GM12864 (cell line): ENCODE results near the gene ZIC5.

Experiments used
- DNase-seq: peaks from one replicate; pipeline ENCODE4 v3.0.0-alpha.2; 2011; ENCODE audit warnings: low read depth
- H3K4me3 ChIP-seq: 2 replicates; pipeline ENCODE4 v1.5.1; 2011; ENCODE audit warnings: mild to moderate bottlenecking, low read depth, low read length, control low read depth
- TF ChIP-seq, protein P1 (sequence below): IDR thresholded peaks from 2 replicates; pipeline ENCODE4 v1.5.1; 2011; ENCODE audit warnings: low read depth, mild to moderate bottlenecking, moderate library complexity, low read length, control low read depth, inconsistent platforms; ENCODE audit errors: missing control alignments

ZIC5 gene

DNA sequence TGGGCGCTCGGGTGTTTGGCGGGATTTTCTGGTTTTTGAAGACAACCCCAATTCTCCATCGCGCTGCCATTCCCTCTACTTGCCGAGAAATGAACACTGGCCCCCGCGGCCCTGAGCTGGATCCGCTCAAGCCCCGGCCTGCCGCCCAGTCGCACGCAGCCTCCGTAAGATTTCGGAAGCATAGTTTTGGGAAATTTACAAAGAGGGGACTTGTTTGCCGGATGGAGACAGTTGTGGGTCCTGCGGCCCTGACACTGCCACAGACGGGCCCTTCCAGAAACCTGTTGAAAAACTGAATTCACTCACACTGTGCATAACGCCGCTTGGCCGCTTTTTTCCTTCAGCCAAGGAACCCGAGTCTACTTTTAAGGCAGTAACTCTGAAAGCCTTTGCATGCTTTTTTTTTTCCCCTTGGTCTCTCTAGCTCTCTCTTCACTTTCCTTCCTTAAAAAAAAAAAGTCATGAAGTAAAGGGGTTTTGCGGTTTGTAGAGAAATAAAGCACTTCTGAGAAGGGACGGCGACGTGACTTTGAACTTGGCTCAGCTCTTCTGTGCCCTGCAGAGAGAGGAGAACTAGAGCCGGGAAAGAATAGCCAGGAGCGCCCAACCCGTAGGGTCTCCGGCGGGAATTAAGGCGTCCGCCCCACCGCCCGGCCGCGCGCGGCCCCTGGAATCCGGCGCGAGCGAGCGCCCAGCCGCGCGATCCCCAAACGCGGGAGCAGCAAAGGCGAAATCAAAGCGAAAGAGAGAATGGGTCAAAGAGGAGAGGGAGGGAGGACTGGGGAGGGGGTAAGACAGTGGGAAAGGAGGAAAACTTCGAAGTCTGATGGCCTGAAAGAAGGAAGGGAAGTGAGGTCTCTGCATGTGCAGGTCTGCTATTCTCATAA lies 6.6 kb upstream of the ZIC5 start:
- TF ChIP-seq, protein P1, sequence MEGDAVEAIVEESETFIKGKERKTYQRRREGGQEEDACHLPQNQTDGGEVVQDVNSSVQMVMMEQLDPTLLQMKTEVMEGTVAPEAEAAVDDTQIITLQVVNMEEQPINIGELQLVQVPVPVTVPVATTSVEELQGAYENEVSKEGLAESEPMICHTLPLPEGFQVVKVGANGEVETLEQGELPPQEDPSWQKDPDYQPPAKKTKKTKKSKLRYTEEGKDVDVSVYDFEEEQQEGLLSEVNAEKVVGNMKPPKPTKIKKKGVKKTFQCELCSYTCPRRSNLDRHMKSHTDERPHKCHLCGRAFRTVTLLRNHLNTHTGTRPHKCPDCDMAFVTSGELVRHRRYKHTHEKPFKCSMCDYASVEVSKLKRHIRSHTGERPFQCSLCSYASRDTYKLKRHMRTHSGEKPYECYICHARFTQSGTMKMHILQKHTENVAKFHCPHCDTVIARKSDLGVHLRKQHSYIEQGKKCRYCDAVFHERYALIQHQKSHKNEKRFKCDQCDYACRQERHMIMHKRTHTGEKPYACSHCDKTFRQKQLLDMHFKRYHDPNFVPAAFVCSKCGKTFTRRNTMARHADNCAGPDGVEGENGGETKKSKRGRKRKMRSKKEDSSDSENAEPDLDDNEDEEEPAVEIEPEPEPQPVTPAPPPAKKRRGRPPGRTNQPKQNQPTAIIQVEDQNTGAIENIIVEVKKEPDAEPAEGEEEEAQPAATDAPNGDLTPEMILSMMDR, result no peak
- no peak overlapping the region for H3K4me3 ChIP-seq
- no peak for DNase-seq

DNA sequence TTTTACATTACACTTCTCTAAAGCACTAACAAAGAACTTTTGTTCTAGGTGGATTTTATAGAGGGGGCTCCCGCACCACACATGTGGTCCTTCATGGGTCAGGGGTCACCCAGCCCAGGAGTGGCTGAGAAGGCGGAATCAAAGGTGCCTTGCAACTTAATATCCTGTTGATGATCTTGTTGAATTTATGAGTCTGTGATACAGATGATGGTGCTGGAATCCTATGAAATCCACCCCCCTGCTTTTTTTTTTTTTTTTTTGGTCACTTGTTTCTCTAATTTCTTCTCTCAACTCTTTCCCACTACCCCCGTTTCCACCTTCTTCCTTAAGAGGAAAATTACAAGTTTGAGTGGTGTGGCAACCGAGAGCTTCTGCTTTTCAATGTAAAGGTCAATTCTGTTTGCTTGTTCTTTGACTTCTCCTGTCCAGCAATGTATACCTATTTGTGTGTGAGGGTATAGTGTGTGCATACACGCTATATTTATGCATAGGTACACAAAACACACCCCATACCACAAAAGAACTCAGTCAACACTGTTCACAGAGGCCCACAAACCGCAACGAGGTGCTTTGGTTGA lies 5.9 kb upstream of the ZIC5 start:
- no peak overlapping the region for H3K4me3 ChIP-seq
- no peak for DNase-seq
- TF ChIP-seq, protein P1, result no peak

DNA sequence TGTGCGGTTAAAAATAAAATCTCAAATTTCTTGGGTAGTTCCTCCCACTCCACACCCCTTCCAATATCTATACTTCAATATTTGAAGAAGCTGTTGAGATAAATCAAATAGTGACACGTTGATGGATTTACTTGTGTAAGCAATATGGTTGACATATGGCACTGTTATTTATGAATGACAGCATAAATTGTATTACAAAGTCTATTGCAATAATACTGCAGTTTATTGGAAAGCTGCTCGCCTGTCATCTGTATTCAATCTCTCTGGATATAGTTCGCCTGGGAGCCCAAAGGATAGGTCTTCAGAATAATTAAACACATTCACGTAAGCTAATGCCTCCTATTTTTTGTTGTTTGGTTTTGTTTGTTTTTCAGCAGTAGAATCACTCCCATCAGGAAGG lies 5.0 kb upstream of the ZIC5 start:
- no peak overlapping the region for H3K4me3 ChIP-seq
- DNase-seq, result no peak
- TF ChIP-seq, protein P1, result no peak

DNA sequence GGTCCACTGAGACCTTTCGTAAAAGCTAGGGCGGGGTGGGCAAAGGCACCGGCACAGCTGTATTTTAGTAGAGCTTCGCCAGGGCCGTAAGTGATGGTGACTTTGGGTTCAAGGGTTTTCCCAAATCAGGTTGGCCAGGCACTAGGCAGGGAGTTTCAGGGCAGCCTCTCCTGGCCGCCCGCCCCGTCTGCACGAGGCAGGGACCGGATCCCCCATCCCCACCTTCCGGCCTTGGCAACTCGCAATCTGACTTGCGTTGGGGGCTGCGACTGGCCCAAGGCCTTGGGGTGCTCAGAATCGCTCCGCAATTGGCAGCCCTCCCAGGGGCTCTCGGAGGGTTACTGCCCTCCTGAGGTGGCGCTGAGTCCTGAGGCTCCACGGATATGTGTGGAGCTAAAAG lies 4.1 kb upstream of the ZIC5 start:
- no peak for DNase-seq
- TF ChIP-seq, protein P1, result no peak
- H3K4me3 ChIP-seq, result no peak overlapping the region

DNA sequence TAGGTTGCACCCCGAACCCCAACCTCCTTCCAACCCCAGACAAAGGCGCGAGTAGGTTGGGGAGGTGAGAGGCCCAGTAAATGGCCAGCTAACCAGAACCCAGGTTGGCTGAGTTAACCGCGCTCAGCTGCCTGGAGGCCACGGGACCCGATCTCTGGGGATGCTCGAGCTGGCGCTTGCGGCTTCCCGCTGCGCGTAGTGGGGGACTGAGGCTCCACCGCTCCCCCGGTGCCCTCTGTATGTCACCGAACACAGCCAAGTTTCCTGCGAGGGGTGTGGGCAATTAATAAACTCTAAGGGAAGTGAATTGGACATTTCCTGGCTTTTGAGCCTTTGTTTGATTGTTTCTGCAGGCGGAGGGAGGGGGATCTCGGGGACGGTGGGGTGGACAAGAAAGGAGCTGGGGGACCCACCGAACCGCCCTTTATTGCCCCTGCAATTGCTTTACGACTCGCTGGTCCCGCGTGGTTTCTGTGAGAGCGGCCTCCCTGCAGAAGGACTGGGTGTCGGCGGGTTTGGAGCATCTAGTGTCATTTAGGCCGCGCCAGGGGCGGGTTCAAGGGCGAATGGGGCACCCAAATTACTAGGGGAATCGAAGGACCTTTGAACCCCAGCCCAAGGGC lies 3.5 kb upstream of the ZIC5 start:
- H3K4me3 ChIP-seq, result no peak overlapping the region
- TF ChIP-seq, protein P1, result no peak
- DNase-seq, result no peak

DNA sequence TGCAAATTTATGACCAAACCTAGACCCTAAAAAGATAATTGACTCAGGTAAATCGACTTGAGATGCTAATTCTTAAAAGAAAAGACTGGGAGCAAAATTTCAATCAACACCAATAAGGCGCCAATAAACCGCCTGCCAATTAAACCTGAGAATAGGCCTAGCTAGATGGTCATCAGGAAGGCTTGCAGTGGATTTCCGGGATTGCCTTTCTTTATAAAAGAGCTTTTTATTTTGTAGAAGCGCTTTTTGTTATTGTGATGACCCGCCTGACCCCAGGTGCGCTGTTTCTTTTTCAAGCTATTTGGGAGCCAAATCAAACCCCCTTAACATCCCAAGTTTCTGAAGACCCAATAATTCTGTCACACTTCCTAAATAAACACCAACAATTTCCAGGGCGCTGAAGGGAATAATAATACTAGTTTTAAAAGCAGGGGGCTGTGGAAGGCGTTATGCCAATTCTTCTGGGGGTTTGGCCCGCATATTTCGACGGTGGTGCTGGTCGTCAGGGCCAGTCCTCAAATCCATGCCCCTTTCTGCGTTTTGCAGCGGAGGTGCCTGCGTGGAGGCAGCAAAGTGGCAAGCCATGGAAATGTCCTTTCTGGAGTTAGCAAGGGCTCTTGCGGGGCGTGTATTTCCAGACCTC lies 2.9 kb upstream of the ZIC5 start:
- TF ChIP-seq, protein P1, result no peak
- H3K4me3 ChIP-seq, result no peak overlapping the region
- DNase-seq, result no peak
